GM21619 (cell line): Measurements from ENCODE around the gene PRPF40B.

Source experiments
- ATAC-seq: cut with Tn5 transposase; IDR thresholded peaks from one replicate; pipeline ENCODE4 v1.9.1; 2021; ENCODE audit not compliant: unreplicated experiment

Gene PRPF40B

DNA sequence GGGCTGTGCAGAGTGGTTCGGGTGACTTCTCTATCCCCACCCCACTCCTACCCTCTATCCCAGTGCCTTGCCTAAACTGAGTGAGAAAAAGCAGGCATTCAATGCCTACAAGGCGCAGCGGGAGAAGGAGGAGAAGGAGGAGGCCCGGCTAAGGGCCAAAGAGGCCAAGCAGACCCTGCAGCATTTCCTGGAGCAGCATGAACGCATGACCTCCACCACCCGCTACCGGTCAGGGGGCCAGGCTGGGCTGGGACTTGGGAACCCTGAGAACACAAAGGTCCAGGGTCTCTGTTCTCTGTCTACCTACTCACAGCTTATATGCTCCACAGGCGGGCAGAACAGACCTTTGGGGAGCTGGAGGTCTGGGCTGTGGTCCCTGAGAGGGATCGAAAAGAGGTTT lies 11.7 kb downstream of the PRPF40B start:
- ATAC-seq = no peak

DNA sequence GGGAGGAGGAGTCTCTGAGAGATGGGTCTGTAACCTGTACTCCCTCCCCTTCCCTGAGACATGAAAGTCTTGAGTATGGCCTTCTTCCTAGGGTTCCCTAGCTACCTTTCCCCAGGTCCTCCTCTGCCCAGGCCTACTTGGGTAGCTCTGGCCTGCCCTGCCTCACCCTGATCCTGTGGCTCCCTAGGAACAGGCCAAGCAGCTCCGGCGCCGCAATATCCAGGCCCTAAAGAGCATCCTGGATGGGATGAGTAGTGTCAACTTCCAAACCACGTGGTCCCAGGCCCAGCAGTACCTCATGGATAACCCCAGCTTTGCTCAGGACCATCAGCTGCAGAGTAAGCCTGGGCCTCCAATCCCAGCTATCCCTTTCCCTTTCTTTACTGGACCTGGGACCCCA lies 12.3 kb downstream of the PRPF40B start:
- ATAC-seq = no peak

DNA sequence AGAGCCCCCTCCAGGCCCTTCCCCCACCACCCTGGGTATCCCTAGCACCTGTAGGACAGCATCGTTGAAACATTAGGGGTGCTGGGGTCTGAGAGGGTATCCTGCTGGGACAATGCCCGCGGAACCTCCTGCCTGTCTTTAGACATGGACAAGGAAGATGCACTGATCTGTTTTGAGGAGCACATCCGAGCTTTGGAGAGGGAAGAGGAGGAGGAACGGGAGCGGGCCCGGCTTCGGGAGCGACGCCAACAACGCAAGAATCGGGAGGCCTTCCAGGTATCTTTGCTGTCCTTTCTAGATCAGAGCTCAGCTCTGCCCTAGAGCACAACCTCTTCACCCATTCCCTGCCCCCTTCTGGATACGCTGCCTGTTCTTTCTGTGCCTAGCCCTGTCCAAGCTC lies 13.2 kb downstream of the PRPF40B start:
- no peak for ATAC-seq

DNA sequence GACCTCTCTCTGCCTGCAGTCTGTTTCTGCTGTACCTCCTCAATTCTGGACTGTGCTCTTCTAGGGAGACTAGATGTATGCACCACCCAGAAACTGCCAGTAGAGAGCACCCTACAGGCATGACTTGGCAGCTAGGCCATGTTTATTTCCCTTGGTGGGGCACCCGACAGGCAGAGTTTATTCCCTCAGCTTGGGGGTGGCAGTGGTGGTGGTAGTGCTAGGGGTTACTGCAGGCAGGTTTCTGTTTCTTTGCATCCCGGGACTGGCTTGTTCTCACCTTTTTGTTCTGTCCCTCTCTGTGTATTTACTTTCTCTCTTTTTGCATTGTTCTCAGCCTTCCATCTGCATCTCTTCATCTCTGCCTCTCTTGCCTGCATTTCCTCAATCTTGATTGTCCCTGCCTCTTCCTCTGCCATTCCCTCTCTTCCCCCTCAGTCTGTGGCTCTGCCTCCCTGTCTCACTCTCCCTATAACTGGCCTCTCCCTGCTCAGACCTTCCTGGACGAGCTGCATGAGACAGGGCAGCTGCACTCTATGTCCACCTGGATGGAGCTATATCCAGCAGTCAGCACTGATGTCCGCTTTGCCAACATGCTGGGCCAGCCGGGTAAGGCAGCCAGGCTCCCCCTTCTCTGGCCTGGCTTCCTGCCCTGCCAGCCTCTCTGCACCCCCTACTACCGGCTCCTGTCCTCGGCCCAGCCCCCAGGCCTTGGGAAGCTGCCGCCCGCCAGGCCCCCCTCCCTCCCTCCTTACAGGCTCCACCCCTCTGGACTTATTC lies 13.8 kb downstream of the PRPF40B start:
- ATAC-seq = no peak

DNA sequence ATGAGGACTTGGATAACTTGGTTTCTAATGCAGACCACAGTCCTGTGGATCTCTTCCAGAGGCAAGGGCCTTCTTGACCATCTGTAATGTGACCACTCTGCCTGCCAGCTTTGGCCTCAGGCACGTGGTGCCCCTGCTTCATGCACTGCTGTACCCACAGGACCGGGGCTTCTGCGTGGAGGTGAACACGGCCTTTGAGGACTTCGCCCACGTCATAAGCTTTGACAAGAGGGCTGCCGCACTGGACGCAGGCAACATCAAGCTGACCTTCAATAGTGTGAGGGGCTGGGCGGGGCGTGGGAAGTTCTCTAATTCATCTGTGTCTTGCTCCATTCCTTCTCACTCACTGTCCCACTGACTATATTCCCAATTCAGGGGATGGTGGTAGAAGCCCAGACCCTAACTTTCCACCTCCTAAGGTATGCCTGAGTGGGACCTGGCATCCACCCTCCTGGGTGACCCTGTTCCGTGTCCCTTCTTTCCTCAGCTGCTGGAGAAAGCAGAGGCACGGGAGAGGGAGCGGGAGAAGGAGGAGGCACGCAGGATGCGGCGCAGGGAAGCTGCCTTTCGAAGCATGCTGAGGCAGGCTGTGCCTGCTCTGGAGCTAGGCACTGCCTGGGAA lies 18.5 kb downstream of the PRPF40B start:
- ATAC-seq = no peak

DNA sequence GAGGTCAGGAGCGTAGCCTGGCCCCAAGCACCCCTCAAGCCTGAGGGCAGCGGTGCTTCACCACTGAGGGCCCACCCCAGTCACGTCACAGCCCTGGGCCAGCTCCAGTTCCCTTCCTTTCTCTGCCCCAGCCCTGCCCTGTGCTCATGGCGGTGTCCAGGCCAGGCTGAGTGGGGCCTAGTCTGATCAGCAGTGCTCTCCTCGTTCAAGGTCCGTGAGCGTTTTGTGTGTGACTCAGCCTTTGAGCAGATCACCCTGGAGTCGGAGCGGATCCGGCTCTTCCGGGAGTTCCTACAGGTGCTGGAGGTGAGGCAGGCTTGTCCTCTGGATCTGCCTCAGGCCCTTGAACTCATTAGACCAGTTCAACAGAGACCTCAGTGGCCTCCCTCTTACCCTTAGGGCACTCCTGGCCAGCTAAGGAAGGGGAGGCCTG lies 19.0 kb downstream of the PRPF40B start:
- ATAC-seq = no peak

DNA sequence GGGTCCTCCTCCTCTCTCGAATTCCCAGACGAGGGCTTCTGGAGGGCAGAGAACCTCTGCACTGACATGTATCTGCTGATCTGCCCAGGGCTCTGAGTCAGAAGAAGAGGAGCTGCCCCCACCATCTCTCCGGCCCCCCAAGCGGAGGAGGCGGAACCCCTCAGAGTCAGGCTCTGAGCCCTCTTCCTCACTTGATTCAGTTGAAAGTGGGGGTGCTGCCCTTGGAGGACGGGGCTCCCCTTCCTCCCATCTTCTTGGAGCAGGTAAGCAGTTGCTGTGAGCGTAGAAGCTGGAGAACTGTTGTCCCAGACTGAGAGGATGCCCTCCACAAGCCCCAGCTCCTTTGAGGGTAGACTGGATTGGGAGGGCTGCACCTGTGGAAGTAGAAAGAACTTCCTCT lies 19.8 kb downstream of the PRPF40B start:
- ATAC-seq = no peak

DNA sequence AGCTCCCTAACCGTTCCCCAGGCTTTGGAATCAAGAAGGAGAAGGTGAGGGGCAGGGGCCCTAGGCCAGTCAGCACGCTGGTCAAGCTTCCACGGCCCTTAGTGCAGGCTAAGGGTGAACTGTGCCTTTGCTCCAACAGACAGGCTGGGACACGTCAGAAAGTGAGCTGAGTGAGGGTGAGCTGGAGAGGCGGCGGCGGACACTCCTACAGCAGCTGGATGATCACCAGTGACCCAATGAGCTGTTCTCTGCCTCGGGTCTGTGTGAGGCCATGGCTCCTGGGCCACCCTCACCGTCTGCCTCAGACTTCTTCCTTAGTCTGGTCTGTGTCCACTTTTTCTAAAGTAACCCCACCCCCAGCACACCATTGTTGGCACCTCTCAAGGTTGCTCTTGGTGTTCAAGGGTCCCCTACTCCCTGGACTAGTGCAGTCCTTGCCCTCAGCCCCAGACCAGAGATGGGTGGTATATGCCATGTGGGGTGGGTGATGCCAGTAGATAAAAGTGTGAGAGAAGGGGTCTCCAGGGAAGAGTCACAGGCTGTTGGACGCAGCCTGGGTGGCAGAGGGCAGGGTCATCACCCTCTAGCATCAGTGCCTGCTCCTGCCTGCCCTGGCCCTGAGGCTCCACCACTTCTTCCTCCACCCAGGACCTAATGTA lies 20.7 kb downstream of the PRPF40B start:
- no peak for ATAC-seq

DNA sequence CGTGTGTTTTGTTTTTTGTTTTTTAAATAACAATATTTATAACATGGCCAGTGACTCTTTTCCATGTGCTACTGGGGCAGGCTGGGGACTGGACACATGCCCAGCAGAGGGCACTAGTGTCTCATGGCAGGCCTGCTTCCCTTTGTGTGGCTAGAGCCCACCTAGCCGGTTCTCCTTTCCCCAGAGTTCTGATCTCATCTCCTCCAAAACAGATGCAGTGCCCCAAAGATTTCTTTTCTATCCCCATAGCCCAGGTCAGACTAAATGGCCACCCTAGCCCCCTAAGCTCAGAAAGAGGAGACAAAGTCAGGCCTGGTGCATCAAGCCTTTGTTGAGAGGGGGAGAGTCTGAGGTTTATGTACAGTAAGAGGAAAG lies 21.2 kb downstream of the PRPF40B start:
- ATAC-seq = no peak

DNA sequence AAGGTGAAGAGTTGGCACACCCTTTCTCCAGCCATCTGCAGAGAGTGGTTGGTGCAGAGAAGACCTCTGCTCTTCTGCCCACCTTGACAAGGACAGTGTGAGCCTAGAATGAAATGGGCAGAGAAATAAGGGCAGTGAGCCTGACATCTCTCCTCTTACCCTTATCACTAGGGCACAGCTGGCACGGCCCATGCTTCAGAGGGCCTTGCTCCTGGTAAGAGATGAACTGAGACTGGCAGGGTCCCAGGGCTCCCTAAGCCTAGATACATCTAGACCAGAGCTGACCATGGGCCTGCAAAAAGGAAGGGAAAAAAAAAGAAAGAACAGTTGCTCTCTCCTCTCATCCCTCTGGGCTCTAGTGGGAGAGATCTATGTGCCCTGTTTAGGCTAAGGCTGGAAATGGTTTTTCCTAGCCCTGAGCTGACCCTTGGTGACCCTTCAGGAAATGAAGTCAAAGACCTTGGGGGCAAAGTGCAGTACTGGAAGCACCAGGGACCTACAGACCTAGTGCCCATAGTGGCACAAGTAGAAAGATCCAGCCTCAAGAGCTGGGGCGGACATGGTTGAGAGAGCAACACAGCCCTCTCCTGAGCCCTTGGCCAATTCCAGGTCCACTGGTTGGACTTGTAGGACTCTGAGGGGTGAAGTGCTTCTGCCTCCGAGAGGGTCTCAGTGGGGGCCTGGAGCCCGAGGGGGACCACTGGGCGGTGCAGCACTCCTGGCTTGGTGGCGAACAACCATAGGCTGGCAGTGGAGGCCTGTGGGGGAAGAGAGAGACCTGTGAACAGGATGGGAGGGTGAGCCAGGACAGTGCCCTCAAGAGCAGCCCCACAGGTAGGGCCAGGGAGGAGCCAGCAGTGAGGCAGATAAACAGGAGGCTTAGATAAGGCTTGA lies 22.0 kb downstream of the PRPF40B start:
- no peak for ATAC-seq

DNA sequence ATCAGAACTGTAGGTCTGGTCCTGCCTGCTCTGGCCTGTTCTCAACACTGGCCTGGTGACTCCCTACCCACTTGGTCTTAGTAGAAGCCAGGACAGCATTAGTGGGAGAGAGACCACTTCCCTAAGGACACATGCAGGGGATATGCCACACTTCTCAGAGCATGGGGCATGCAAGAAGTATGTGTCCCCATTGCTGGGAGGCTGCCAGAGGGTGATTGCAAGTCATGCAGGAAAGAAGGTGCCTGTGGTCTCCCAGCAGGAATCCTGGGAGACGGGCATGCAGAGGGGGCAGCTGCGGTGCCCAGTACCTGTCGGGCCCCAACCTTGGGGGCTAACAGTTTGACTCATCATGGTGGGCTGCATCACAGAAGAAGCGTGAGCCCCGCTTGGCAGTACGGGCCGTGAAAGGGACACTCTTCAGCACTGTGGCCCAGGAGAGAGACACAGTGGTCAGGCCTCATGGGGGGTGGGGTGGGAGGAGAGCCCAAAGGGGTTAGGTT lies 23.0 kb downstream of the PRPF40B start:
- no peak for ATAC-seq

DNA sequence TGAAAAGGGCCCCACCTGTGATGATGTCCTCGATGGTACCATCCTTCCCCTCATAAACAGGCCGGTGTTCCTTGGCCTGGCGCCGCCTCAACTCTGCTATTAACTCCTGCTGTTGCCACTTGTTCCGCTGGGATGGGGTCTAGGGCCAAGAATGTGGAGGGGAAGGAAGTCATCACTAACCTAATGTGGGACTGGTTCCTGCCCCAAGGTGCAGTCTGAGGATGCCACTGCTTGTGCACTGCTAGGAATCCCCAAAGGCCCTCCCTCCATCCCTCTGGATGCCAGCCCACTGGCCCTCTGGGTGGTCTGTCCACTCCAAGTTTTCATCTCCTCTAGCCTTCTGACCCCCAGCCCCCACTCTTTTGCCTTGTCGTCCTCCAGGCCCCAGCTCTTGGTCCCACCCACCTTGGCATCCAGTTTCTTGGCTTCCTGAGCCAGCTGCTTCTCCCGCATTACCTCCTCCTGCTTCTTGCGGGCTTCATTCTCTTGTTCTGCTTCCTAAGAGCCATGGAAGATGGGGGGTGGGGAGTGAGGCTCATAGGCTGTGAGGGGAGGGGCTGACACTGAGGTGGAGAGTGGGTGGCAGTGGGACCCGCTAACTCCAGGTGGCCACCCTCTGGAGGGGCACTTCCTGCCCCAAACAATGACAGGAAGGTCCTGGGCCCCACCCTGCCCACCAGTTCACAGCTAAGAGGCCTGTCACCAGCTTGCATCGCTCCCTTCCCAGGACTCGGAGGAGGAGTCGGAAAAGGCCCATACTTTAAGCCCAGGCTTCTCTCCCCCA lies 23.7 kb downstream of the PRPF40B start:
- no peak for ATAC-seq

DNA sequence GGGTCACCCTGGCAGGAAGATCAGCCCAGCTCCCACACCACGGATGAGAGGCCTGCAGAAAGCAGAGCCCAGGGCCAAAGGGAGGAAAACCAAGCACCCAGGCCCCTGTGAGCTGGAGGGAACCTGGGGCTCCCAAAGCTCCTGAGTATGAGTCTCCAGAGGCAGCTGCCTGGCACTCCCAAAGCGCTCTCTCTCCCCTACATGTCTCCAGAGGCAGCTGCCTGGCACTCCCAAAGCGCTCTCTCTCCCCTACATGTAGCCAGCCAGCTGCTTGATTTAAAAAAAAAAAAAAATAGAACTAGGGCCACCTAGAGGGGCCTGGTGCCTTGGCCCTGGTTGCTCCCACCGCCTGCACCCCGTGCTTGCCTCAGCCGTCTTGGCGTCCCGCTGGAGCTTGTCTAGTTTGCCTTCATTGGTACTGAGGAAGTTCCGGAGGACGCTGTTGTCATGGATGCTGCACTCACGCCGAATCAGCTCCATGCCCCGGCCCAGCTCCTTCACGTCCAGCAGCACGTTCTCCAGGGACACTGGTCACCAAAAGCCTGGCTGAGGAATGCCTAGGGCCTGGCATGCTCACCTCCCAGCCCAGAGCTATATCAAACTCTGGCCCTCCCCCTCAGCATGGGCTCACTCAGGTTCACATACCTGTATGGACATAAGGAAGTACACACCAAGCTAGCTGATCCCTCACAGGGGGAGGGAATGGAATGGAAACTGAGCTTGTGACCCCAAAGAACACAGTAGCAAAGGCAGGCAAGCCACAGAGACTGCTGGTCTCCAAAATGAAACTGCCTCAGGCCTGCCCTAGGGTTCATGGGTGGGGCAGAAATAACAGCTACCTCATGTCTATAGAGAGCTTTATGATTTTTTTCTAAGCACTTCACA lies 24.7 kb downstream of the PRPF40B start:
- no peak for ATAC-seq

DNA sequence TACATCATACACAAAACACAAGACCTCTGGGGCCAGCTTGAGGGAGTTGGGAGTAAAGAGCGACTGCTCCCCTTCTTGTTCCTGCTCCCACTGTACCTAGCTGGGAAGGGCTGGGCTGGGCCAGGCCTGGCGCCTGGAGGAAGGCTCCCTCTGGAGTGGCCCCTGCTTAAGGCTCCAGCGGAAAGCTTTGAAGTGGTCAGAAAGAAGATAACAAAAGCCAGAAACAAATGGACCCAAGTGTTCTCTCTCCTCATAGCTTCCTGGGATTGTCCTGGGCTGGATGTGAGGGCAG lies 25.3 kb downstream of the PRPF40B start:
- ATAC-seq = no peak

DNA sequence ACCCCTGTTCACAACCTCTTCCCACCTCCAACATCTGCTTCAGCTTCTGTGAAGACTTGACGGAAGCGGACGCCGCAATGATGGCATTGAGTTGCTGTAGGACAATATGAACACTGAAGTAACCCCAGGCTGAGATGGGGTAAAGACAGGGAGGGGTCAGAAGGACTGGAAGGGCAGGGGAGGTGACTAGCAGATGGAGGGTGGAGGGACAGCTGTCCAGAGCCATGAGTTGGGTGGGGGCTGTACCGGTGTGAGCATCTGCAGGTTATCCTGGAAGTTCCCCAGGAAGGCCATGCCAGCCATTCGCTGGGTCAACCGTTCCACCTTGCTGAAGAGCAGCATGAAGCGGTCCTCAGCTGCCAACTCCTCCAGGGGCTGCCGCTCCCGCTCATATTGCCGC lies 26.1 kb downstream of the PRPF40B start:
- no peak for ATAC-seq

DNA sequence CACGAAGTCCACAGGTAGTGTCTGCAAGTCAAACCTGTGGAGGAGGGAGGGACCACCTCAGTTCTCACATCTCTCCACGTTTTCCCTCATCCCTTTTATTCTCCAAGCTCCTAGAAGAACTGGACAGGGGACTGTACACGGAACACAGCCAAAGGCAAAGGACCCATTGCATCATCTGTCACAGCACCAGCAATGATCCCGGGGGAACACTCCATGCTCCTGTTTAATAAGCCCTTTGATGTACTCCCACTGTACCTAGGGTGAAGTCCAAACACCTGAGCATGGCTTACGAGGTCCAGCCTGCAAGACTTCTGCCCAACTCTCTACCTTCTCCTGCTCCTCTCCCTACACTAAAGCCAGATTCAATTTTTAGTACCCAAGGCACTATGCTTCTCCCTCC lies 26.5 kb downstream of the PRPF40B start:
- ATAC-seq = no peak

DNA sequence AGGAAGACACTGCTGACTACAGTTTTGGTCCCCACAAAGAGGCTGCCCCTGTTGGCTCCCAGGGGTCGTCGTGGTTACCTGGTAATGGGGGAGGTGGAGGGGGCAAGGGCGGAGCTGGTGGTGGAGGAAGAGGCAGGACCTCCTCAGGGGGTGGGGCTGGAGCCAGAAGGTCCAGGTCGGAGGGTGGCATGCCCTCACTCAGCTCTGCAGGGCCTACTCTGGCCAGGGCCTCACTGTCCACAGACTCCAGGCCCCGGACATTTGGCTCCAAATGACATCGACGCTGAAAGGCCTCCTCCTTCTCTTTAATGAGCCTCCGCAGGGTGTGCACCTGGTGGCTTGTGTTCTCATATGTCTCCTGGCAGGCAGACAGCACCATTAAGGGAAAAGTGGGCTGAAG lies 28.5 kb downstream of the PRPF40B start:
- no peak for ATAC-seq

DNA sequence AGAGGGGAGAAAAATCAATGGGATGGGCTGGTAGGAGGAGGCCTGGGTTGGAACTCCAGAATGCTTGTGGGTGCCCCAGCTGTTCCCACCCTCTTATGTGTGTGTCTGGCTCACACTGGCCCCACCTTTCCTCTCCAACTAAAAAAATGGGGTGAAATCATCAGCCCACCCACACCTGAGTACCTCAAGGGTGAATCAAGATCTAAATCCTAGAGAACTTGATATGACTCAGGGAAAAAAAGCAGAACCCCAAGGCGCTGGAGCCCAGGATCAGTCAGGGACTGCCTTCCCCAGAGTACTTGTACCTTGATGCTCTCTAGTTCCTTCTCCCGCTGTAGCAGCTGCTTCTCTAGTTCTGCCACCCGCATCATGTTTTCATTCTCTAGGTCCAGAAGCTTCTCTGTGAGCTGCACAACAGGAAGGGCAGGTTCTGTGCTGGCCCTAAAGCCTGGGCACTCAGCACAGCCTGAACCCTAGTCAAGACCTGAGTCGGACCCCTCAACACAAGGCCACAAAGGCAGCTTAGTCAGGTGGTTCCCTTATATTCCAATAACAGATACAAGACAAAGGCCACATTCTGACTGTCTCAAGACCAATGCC lies 29.7 kb downstream of the PRPF40B start:
- ATAC-seq = no peak

DNA sequence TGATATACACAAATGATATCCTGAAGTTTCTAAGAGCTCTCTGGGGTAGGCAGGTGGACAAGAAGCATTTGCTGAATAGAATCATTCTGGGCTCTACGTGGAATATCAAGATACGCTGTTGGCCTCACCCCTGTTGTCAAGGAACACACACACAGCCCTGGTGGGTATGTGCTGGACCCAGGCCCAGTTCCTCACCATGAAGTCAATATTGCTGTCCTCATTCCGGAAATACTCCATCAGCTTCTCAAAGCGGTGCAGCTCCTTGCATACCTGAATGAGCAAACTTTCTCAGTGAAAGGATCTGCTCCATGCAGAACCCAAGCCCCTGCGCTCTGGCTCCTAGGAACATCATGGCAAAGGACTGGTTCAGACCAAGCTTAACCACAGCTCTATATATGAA lies 31.4 kb downstream of the PRPF40B start:
- no peak for ATAC-seq
